ENCODE measurements around the gene GSG1L2. TPM values are rescaled to one million over a fixed set of nuclear protein-coding genes. Genes with fewer than 3 reads are reported as not detected.
A peak's percentile ranks its signal among the peaks of the same experiment; 100 is the strongest.

The GSG1L2 gene
- total RNA-seq, 1 donor from 2014 or later = not detected

- H2AFZ ChIP-seq (replicated peaks) = no peak overlapping the region
- peak; percentile 56 for DNase-seq (ENCODE audit: low spot score)
- Mint-ChIP-seq H3K27me3 (ENCODE audit: insufficient read depth, low read depth) (peaks cover 7% of the 10 kb centered on the region), H3K4me1 (no peaks in the 10 kb centered on the region), H3K4me3 (no peak overlapping the region), H3K36me3 (no peaks in the 10 kb centered on the region), H3K9me3 (no peaks in the 10 kb centered on the region), H3K27ac (no peak overlapping the region)
- H3K4me3 ChIP-seq = no peak overlapping the region
- no peak overlapping the region for H3K9ac ChIP-seq
- no peaks in the 10 kb centered on the region for H3K36me3 ChIP-seq
- TF ChIP-seq EZH2 (IDR thresholded peaks at IDR 0.05) (no peak), CTCF (IDR thresholded peaks at IDR 0.05) (peak; percentile 64)
- no peak overlapping the region for H3K27ac ChIP-seq
- no peaks in the 10 kb centered on the region for H3K9me3 ChIP-seq (ENCODE audit: low read depth)
- H3K4me1 ChIP-seq = no peaks in the 10 kb centered on the region
- no peak overlapping the region for H3K4me2 ChIP-seq
- no peaks in the 10 kb centered on the region for H4K20me1 ChIP-seq (ENCODE audit: low read depth)
- H3K27me3 ChIP-seq = no peaks in the 10 kb centered on the region
- no peaks in the 10 kb centered on the region for H3F3A ChIP-seq (ENCODE audit: low read depth)
- no peaks in the 10 kb centered on the region for H3K79me2 ChIP-seq (ENCODE audit: low read depth)
Measured at GRCh38 chr17:9768381-9768934, 53.4 kb downstream of the GSG1L2 start.

GRCh38 chr17:9767432-9767991 is 54.4 kb downstream of the GSG1L2 start:
- Histone ChIP-seq H3K4me1 (no peaks in the 10 kb centered on the region), H3F3A (ENCODE audit: low read depth) (no peaks in the 10 kb centered on the region), H3K4me2 (no peak overlapping the region), H3K4me3 (no peak overlapping the region), H3K9ac (no peak overlapping the region), H2AFZ (replicated peaks) (no peak overlapping the region), H3K27me3 (no peaks in the 10 kb centered on the region), H3K27ac (no peak overlapping the region), H3K79me2 (ENCODE audit: low read depth) (no peaks in the 10 kb centered on the region), H4K20me1 (ENCODE audit: low read depth) (no peaks in the 10 kb centered on the region), H3K36me3 (no peaks in the 10 kb centered on the region), H3K9me3 (ENCODE audit: low read depth) (no peaks in the 10 kb centered on the region)
- no peak for DNase-seq (ENCODE audit: low spot score)
- Mint-ChIP-seq H3K4me3 (no peak overlapping the region), H3K27ac (no peak overlapping the region), H3K36me3 (no peaks in the 10 kb centered on the region), H3K27me3 (ENCODE audit: insufficient read depth, low read depth) (peaks cover 7% of the 10 kb centered on the region), H3K9me3 (no peaks in the 10 kb centered on the region), H3K4me1 (no peaks in the 10 kb centered on the region)
- no peak for TF ChIP-seq CTCF (IDR thresholded peaks at IDR 0.05)
- no peak for TF ChIP-seq EZH2 (IDR thresholded peaks at IDR 0.05)
- TF ChIP-seq EZH2phosphoT487 (IDR thresholded peaks at IDR 0.05) = no peak

GRCh38 chr17:9766970-9767369 is 54.9 kb downstream of the GSG1L2 start:
- TF ChIP-seq CTCF (IDR thresholded peaks at IDR 0.05) = no peak
- no peak for TF ChIP-seq EZH2 (IDR thresholded peaks at IDR 0.05)
- no peak for TF ChIP-seq EZH2phosphoT487 (IDR thresholded peaks at IDR 0.05)
- Histone ChIP-seq H3K4me2 (no peak overlapping the region), H3K9me3 (ENCODE audit: low read depth) (no peaks in the 10 kb centered on the region), H3K4me1 (no peaks in the 10 kb centered on the region), H3K27ac (no peak overlapping the region), H3K36me3 (no peaks in the 10 kb centered on the region), H2AFZ (replicated peaks) (no peak overlapping the region), H3F3A (ENCODE audit: low read depth) (no peaks in the 10 kb centered on the region), H3K9ac (no peak overlapping the region), H3K4me3 (no peak overlapping the region), H3K27me3 (no peaks in the 10 kb centered on the region), H3K79me2 (ENCODE audit: low read depth) (no peaks in the 10 kb centered on the region), H4K20me1 (ENCODE audit: low read depth) (no peaks in the 10 kb centered on the region)
- DNase-seq (ENCODE audit: low spot score) = no peak
- Mint-ChIP-seq H3K27me3 (ENCODE audit: insufficient read depth, low read depth) (peaks cover 7% of the 10 kb centered on the region), H3K9me3 (no peaks in the 10 kb centered on the region), H3K4me3 (no peak overlapping the region), H3K27ac (no peak overlapping the region), H3K36me3 (no peaks in the 10 kb centered on the region), H3K4me1 (no peaks in the 10 kb centered on the region)

Measured in neural progenitor cell (in vitro differentiated cells).